CD14-positive monocyte (primary cell): ENCODE data around the gene SLC25A15. TPM values are rescaled to one million over a fixed set of nuclear protein-coding genes. Genes with fewer than 3 reads are reported as not detected.

Experiments used
- DNase-seq, 3 donors: peaks; one replicate each; pipeline ENCODE4 v3.0.0-alpha.2; 2011 to 2022
- H2AFZ ChIP-seq: 2 replicates; pipeline ENCODE4 v1.6.0; 2012; ENCODE audit warnings: mild to moderate bottlenecking, low read depth, low read length, inconsistent platforms; ENCODE audit not compliant: insufficient read depth, poor library complexity, severe bottlenecking
- H3K27ac ChIP-seq, 2 donors: 1 replicate in 1 of 2; 2 replicates in 1 of 2; pipeline ENCODE4 v1.5.1; 2012 to 2013; ENCODE audit warnings: low read length in 2 of 2, control low read depth in 1 of 2, inconsistent platforms in 1 of 2, low read depth in 1 of 2, mild to moderate bottlenecking in 1 of 2
- H3K27me3 ChIP-seq, 2 donors: one replicate each; pipeline versions ENCODE4 v1.6.0 to v1.6.1; 2011 to 2013; ENCODE audit warnings: low read length in 2 of 2; ENCODE audit not compliant: control insufficient read depth in 2 of 2, insufficient read depth in 2 of 2
- H3K36me3 ChIP-seq, 2 donors: replicated peaks in 1 of 2; 1 replicate in 1 of 2; 2 replicates in 1 of 2; pipeline versions ENCODE4 v1.5.1 to v1.6.1; 2012 to 2013; ENCODE audit warnings: low read length in 2 of 2, control low read depth in 1 of 2, inconsistent platforms in 1 of 2, mild to moderate bottlenecking in 1 of 2; ENCODE audit not compliant: insufficient read depth in 2 of 2, control insufficient read depth in 1 of 2
- H3K4me1 ChIP-seq, 2 donors: 1 replicate in 1 of 2; 2 replicates in 1 of 2; pipeline versions ENCODE4 v1.5.1 to v1.6.1; 2012 to 2013; ENCODE audit warnings: low read length in 2 of 2, control low read depth in 1 of 2, inconsistent platforms in 1 of 2, mild to moderate bottlenecking in 1 of 2, moderate library complexity in 1 of 2; ENCODE audit not compliant: insufficient read depth in 2 of 2, control insufficient read depth in 1 of 2
- H3K4me2 ChIP-seq: replicated peaks from 2 replicates; pipeline ENCODE3; 2012; ENCODE audit warnings: low read length, moderate library complexity, mild to moderate bottlenecking; ENCODE audit not compliant: poor library complexity, severe bottlenecking; ENCODE audit errors: extremely low read depth
- H3K4me3 ChIP-seq, 3 experiments: fragments of 200-600 bp in 1 of 3; sonication (generic) in 1 of 3; replicated peaks in 1 of 3; 1 replicate in 2 of 3; 2 replicates in 1 of 3; pipeline ENCODE4 v1.5.1; 2011 to 2013; ENCODE audit warnings: low read length in 3 of 3, mild to moderate bottlenecking in 3 of 3, control low read depth in 2 of 3, low read depth in 2 of 3, inconsistent platforms in 1 of 3, moderate library complexity in 1 of 3
- H3K79me2 ChIP-seq: 2 replicates; pipeline ENCODE4 v1.6.0; 2012; ENCODE audit warnings: mild to moderate bottlenecking, control low read depth, inconsistent platforms, low read length, moderate library complexity; ENCODE audit not compliant: insufficient read depth
- H3K9ac ChIP-seq: 2 replicates; pipeline ENCODE4 v1.6.0; 2017; ENCODE audit warnings: low read length, mild to moderate bottlenecking; ENCODE audit not compliant: insufficient read depth, poor library complexity, severe bottlenecking
- H3K9me3 ChIP-seq, 2 donors: replicated peaks in 1 of 2; 1 replicate in 1 of 2; 2 replicates in 1 of 2; pipeline versions ENCODE4 v1.5.1 to v1.6.1; 2012 to 2013; ENCODE audit warnings: low read length in 2 of 2, control low read depth in 1 of 2; ENCODE audit not compliant: control insufficient read depth in 1 of 2, insufficient read depth in 1 of 2
- H4K20me1 ChIP-seq: 2 replicates; pipeline ENCODE4 v1.6.0; 2012; ENCODE audit warnings: mild to moderate bottlenecking, low read length, control low read depth, moderate library complexity; ENCODE audit not compliant: insufficient read depth
- H3K27ac Mint-ChIP-seq, 7 donors: one replicate each; pipeline ENCODE4 v1.8.0; 2020; ENCODE audit warnings: mild to moderate bottlenecking in 7 of 7, mixed read lengths in 7 of 7, moderate library complexity in 6 of 7, inconsistent platforms in 2 of 7
- H3K27me3 Mint-ChIP-seq, 3 donors: one replicate each; pipeline ENCODE4 v1.8.0; 2021 to 2022; ENCODE audit warnings: low read depth in 3 of 3, mild to moderate bottlenecking in 3 of 3, mixed read lengths in 3 of 3, moderate library complexity in 3 of 3, inconsistent platforms in 1 of 3
- H3K36me3 Mint-ChIP-seq, 2 donors: one replicate each; pipeline ENCODE4 v1.8.0; 2020; ENCODE audit warnings: mixed read lengths in 2 of 2, inconsistent platforms in 1 of 2, mild to moderate bottlenecking in 1 of 2
- H3K4me1 Mint-ChIP-seq: one replicate; pipeline ENCODE4 v1.8.0; 2020; ENCODE audit warnings: mild to moderate bottlenecking, mixed read lengths
- H3K4me3 Mint-ChIP-seq, 2 donors: one replicate each; pipeline ENCODE4 v1.8.0; 2020; ENCODE audit warnings: mild to moderate bottlenecking in 2 of 2, mixed read lengths in 2 of 2, moderate library complexity in 1 of 2
- H3K9me3 Mint-ChIP-seq, 7 donors: one replicate each; pipeline ENCODE4 v1.8.0; 2020 to 2022; ENCODE audit warnings: mixed read lengths in 7 of 7, mild to moderate bottlenecking in 6 of 7, moderate library complexity in 6 of 7, inconsistent platforms in 2 of 7
- WGBS: methylation state at CpG from one replicate; pipeline ENCODE4 v1.1.5; 2013; ENCODE audit warnings: missing lambda C conversion rate; ENCODE audit not compliant: insufficient coverage; 5-methylcytosine and 5-hydroxymethylcytosine counted together
- intact Hi-C, 2 donors: fragments of 100-400 bp; cut with micrococcal nuclease; formaldehyde crosslinking; loops; one replicate each; pipeline versions ENCODE4 v1.15.0 to v1.15.1; 2023
- polyA plus RNA-seq, 3 donors: library from polyadenylated mRNA; depleted of rRNA in 1 of 3; unstranded in 2 of 3; stranded (reverse) in 1 of 3; fragments of 300-500 nt in 2 of 3; fragments of >200 nt in 1 of 3; fragmentation: Illumina TruSeq in 2 of 3; gene quantifications; 1 replicate in 2 of 3; 2 replicates in 1 of 3; pipeline ENCODE4 v1.2.3, GENCODE V29; 2012 to 2021
- TF ChIP-seq, protein P1 (sequence below): fragments of 200-600 bp; IDR thresholded peaks from one replicate; pipeline ENCODE4 v1.8.0; 2022; ENCODE audit warnings: antibody characterized with exemption, mild to moderate bottlenecking

SLC25A15 gene
- polyA plus RNA-seq, 3 donors: 0.79 to 5.0 (median 1.0) TPM

- intact Hi-C loops: loop anchor here (10.0 kb wide), 4 partner anchors 112 to 1092 kb away; partner anchors contain the start of gene FOXO1 (in 1 of the 2)
- Histone ChIP-seq H4K20me1 (no peaks in the 10 kb centered on the region), H3K27ac (peak overlapping the region; percentile 13 to 75), H3K79me2 (no peaks in the 10 kb centered on the region), H3K4me2 (peak overlapping the region; percentile 60), H3K9ac (no peak overlapping the region), H3K4me3 (peak overlapping the region in 2 of 3 experiments; percentile 16 to 57), H3K36me3 (no peaks in the 10 kb centered on the region), H2AFZ (no peak overlapping the region), H3K9me3 (no peaks in the 10 kb centered on the region), H3K27me3 (no peaks in the 10 kb centered on the region), H3K4me1 (peaks cover 33 to 37% of the 10 kb centered on the region in 2 donors)
- no CpG with 5 or more reads among the region's 7 CpGs for WGBS
- Mint-ChIP-seq H3K27me3 (peaks cover 0 to 1% (median 0%) of the 10 kb centered on the region in 3 donors), H3K4me1 (peaks cover 36% of the 10 kb centered on the region), H3K4me3 (peak overlapping the region; percentile 76 to 93), H3K36me3 (no peaks in the 10 kb centered on the region), H3K27ac (peak overlapping the region; percentile 93 to 98 (median 96)), H3K9me3 (no peaks in the 10 kb centered on the region)
- TF ChIP-seq, protein P1, sequence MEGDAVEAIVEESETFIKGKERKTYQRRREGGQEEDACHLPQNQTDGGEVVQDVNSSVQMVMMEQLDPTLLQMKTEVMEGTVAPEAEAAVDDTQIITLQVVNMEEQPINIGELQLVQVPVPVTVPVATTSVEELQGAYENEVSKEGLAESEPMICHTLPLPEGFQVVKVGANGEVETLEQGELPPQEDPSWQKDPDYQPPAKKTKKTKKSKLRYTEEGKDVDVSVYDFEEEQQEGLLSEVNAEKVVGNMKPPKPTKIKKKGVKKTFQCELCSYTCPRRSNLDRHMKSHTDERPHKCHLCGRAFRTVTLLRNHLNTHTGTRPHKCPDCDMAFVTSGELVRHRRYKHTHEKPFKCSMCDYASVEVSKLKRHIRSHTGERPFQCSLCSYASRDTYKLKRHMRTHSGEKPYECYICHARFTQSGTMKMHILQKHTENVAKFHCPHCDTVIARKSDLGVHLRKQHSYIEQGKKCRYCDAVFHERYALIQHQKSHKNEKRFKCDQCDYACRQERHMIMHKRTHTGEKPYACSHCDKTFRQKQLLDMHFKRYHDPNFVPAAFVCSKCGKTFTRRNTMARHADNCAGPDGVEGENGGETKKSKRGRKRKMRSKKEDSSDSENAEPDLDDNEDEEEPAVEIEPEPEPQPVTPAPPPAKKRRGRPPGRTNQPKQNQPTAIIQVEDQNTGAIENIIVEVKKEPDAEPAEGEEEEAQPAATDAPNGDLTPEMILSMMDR: no peak
- DNase-seq: peak; percentile 85 to 94 (median 93)
Observed at GRCh38 chr13:40776681-40777165, 12.7 kb upstream of the SLC25A15 start.

DNA sequence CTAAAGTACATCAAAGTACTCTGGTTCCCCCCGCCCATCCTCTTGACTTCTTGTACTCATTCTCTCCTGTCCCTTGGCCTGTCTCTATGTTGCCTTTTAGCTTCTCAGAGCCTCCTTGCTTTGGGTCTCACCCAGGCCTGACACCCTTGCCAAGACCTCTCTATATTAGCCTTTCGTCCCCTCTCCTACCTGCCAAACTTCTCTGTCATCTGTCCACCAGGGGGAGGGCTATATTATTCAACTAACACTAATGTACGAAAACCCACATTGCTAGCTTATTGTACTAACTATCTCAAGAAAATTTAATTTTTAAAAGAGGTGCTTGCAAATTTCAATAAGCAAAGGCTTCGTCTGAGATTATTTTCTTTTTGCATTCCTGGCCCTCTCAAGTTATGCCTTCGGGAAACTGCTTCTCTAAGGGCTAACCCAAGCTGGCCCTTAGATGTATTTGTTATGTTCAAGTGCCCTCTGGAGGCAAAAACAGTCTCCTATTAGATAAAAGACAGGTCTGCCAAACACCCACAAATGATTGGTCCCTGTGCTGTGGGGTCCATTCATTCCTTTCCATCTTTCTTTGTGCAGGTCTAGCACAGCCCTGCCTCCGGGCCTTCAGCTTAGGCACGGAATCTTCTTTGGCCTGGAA lies 12.1 kb upstream of the SLC25A15 start:
- H3K36me3 Mint-ChIP-seq: no peaks in the 10 kb centered on the region
- Histone ChIP-seq H3K36me3 (no peaks in the 10 kb centered on the region), H3K79me2 (no peaks in the 10 kb centered on the region), H2AFZ (peak overlapping the region; percentile 22), H4K20me1 (no peaks in the 10 kb centered on the region), H3K9ac (peak overlapping the region; percentile 6), H3K4me2 (peak overlapping the region; percentile 60), H3K27ac (peak overlapping the region; percentile 13 to 75), H3K9me3 (no peaks in the 10 kb centered on the region), H3K4me3 (peak overlapping the region in 2 of 3 experiments; percentile 16 to 57), H3K27me3 (no peaks in the 10 kb centered on the region), H3K4me1 (peaks cover 37 to 39% of the 10 kb centered on the region in 2 donors)
- peak in 1 of 3 donors; percentile 27 for DNase-seq
- whole genome bisulfite sequencing: 17% methylated on average over 5 of the region's 7 CpGs
- H3K27ac Mint-ChIP-seq: peak overlapping the region; percentile 93 to 98 (median 96)
- H3K4me3 Mint-ChIP-seq: peak overlapping the region; percentile 76 to 93
- intact Hi-C loops: loop anchor here (10.0 kb wide), 4 partner anchors 112 to 1092 kb away; partner anchors contain the start of gene FOXO1 (in 1 of the 2)
- H3K9me3 Mint-ChIP-seq: no peaks in the 10 kb centered on the region
- TF ChIP-seq, protein P1: peak; percentile 79
- H3K4me1 Mint-ChIP-seq: peaks cover 37% of the 10 kb centered on the region
- peaks cover 0 to 1% (median 0%) of the 10 kb centered on the region in 3 donors for H3K27me3 Mint-ChIP-seq
